ENCODE results near the gene CDKN2AIP. TPM values are rescaled to one million over a fixed set of nuclear protein-coding genes. Genes with fewer than 3 reads are reported as not detected.

Gene CDKN2AIP
- total RNA-seq, 1 experiment from 2014 or later = 6.4 TPM

- TF ChIP-seq REST (IDR thresholded peaks at IDR 0.05; ENCODE audit: low read depth) = no peak
- peak; percentile 92 for TF ChIP-seq FOSL1 (IDR thresholded peaks at IDR 0.05; ENCODE audit: low read depth)
These were observed 5.8 kb upstream of the CDKN2AIP start (continued) for GRCh38 chr4:183438458-183439113.

GRCh38 chr4:183441276-183441675 lies 3.2 kb upstream of the CDKN2AIP start:
- POLR2A ChIA-PET = no interaction called here
- no peak overlapping the region for H2AFZ ChIP-seq (ENCODE audit: low read depth, low read length, poor library complexity, severe bottlenecking)
- no peak overlapping the region for H3K9ac ChIP-seq (ENCODE audit: low read length)
- TF ChIP-seq YY1 (IDR thresholded peaks at IDR 0.05; ENCODE audit: extremely low read depth, insufficient replicate concordance, low read depth, low read length) = no peak
- no peak for TF ChIP-seq POLR2AphosphoS5 (IDR thresholded peaks at IDR 0.05; ENCODE audit: low read depth, low read length)
- TF ChIP-seq EZH2 (IDR thresholded peaks at IDR 0.05) = no peak
- no peak for TF ChIP-seq CEBPB (IDR thresholded peaks at IDR 0.05; ENCODE audit: low read depth)
- no peak for TF ChIP-seq SP1 (IDR thresholded peaks at IDR 0.05; ENCODE audit: low read depth)
- no peak for TF ChIP-seq REST (IDR thresholded peaks at IDR 0.05; ENCODE audit: low read depth)
- H3K27ac ChIP-seq (ENCODE audit: low read depth, low read length) = no peak overlapping the region
- intact Hi-C loops (cut with micrococcal nuclease) = no loop called here
- H3K9me3 ChIP-seq (ENCODE audit: control insufficient read depth in 1 of 2, insufficient read depth in 1 of 2, low read depth in 1 of 2, low read length in 2 of 2) = no peaks in the 10 kb centered on the region
- no peaks in the 10 kb centered on the region for H3K9me2 ChIP-seq (ENCODE audit: insufficient read depth)
- CTCF ChIA-PET = no interaction called here
- BruUV-seq (replicated peaks) = no TSS peak
- ATAC-seq (no peak), DNase-seq (ENCODE audit: low read depth, low spot score) (no peak)
- no peaks in the 10 kb centered on the region for H3K27me3 ChIP-seq (ENCODE audit: insufficient read depth, low read length)
- H3K4me1 ChIP-seq (ENCODE audit: control insufficient read depth in 1 of 2, insufficient read depth in 2 of 2, low read length in 2 of 2) = peaks cover 6 to 35% of the 10 kb centered on the region in 2 experiments
- peaks cover 16% of the 10 kb centered on the region for H3K79me2 ChIP-seq (ENCODE audit: insufficient read depth, low read length)
- H3K36me3 ChIP-seq (ENCODE audit: control insufficient read depth in 1 of 2, insufficient read depth in 2 of 2, low read length in 2 of 2) = peaks cover 0 to 2% of the 10 kb centered on the region in 2 experiments; a peak in 1 of 4 replicates
- no peak overlapping the region for H3K4me2 ChIP-seq (ENCODE audit: low read length)
- RAD21 ChIA-PET (ENCODE audit: low non-redundant PET in 1 of 2, low total read pairs in 2 of 2, uncharacterized antibody in 2 of 2, unreplicated experiment in 2 of 2) = no interaction called here
- H4K20me1 ChIP-seq (ENCODE audit: insufficient read depth) = no peaks in the 10 kb centered on the region
- H3K4me3 ChIP-seq (replicated peaks in 1 of 2; ENCODE audit: low read depth in 1 of 2, low read length in 2 of 2) = no peak overlapping the region
